Uterus (tissue), 2 donors: ENCODE results near the gene COPS8.

Source experiments
- CTCF ChIP-seq, 4 experiments: fragments of 200-600 bp in 2 of 4; fragments of 450-650 bp in 2 of 4; sonication (generic) in 2 of 4; IDR thresholded peaks; one replicate each; pipeline ENCODE4 v1.5.1; 2016 to 2019; ENCODE audit warnings: antibody characterized with exemption in 4 of 4, mild to moderate bottlenecking in 2 of 4, moderate library complexity in 1 of 4
- POLR2A ChIP-seq, 2 donors: fragments of 450-650 bp; IDR thresholded peaks; one replicate each; pipeline ENCODE4 v1.6.1; 2016; ENCODE audit warnings: antibody characterized with exemption in 2 of 2, mild to moderate bottlenecking in 1 of 2, moderate library complexity in 1 of 2

- TF ChIP-seq CTCF (IDR thresholded peaks at IDR 0.05) (no peak), POLR2A (IDR thresholded peaks at IDR 0.05) (no peak)
These were observed 52.1 kb downstream of the COPS8 start for GRCh38 chr2:237137626-237138323.
